Ovary (tissue), 9 donors: ENCODE measurements around the gene EEF1AKMT4. TPM values are rescaled to one million over a fixed set of nuclear protein-coding genes. Genes with fewer than 3 reads are reported as not detected.
A peak's percentile ranks its signal among the peaks of the same experiment; 100 is the strongest.

ENCODE experiments used
- DNase-seq, 5 donors: peaks; one replicate each; pipeline ENCODE4 v3.0.0-alpha.2; 2019 to 2020
- H3K27ac ChIP-seq, 2 donors: fragments of 200-600 bp; one replicate each; pipeline versions ENCODE4 v1.5.1 to v1.8.0; 2019 to 2022
- H3K27me3 ChIP-seq: fragments of 200-600 bp; one replicate; pipeline ENCODE4 v1.8.0; 2022
- H3K36me3 ChIP-seq: fragments of 200-600 bp; sonication (generic); one replicate; pipeline ENCODE4 v1.5.1; 2019
- H3K4me1 ChIP-seq: one replicate; pipeline ENCODE4 v1.8.1; 2013; ENCODE audit warnings: mild to moderate bottlenecking, moderate library complexity; ENCODE audit not compliant: insufficient read depth
- H3K4me3 ChIP-seq: fragments of 200-600 bp; sonication (generic); one replicate; pipeline ENCODE4 v1.5.1; 2017
- H3K9me3 ChIP-seq, 2 donors: fragments of 200-600 bp in 1 of 2; sonication (generic) in 1 of 2; one replicate each; pipeline versions ENCODE4 v1.5.1 to v1.8.1; 2013 to 2019; ENCODE audit warnings: mild to moderate bottlenecking in 1 of 2, moderate library complexity in 1 of 2
- CTCF ChIP-seq, 3 donors: fragments of 450-650 bp in 2 of 3; fragments of 200-600 bp in 1 of 3; IDR thresholded peaks; one replicate each; pipeline versions ENCODE4 v1.5.1 to v1.8.0; 2016 to 2022; ENCODE audit warnings: antibody characterized with exemption in 3 of 3, mild to moderate bottlenecking in 1 of 3
- EP300 ChIP-seq: sonication (generic); formaldehyde crosslinking; IDR thresholded peaks from one replicate; pipeline ENCODE4 v1.6.1; 2017; ENCODE audit warnings: antibody characterized with exemption
- POLR2A ChIP-seq: fragments of 450-650 bp; IDR thresholded peaks from one replicate; pipeline ENCODE4 v1.6.1; 2017; ENCODE audit warnings: antibody characterized with exemption, mild to moderate bottlenecking, moderate library complexity
- WGBS, 3 donors: extraction: QIAGEN DNeasy Blood & Tissue Kit in 1 of 3; methylation state at CpG; one replicate each; pipeline versions ENCODE4 v1.1.5 to v1.1.7; 2013 to 2017; 5-methylcytosine and 5-hydroxymethylcytosine counted together
- intact Hi-C, 4 donors: fragments of 100-400 bp; cut with DNase I; formaldehyde crosslinking; loops; one replicate each; pipeline versions ENCODE4 v1.11.0 to v1.15.1; 2022 to 2023
- polyA plus RNA-seq, 2 donors: library from polyadenylated mRNA; stranded (reverse); fragments of 200-250 nt in 1 of 2; fragments of 350-450 nt in 1 of 2; fragmentation: Illumina TruSeq in 1 of 2; extraction: RNeasy Lipid Tissue Mini Kit (QIAGEN cat#74804) in 1 of 2; gene quantifications; one replicate each; pipeline ENCODE4 v1.2.3, GENCODE V29; 2013 to 2014
- total RNA-seq, 7 donors: library from RNA; depleted of rRNA in 2 of 7; stranded (reverse); fragments of >200 nt in 2 of 7; fragmentation: NEBNext Ultra II Directional in 3 of 7; extraction: Animal tissue kit (Norgen Biotek cat#: 25700) in 3 of 7; gene quantifications; one replicate each; pipeline versions ENCODE4 v1.1.0 to v1.2.4, GENCODE V29; 2016 to 2023
- donor health status: DM: no; HTN: no; CAD: no; lungs with moderate emphysema.
- donor health status: DM: no; HTN: no; CAD: no.
- donor health status: Bipolar disorder and iron deficiency.
- donor health status: DM: yes; HTN: yes; CAD: no.
- donor health status: DM: no; HTN: no; CAD: no.
- donor health status: DM: yes; HTN: yes; CAD: no.

The EEF1AKMT4 gene
- total and polyA plus RNA-seq, 9 donors, result 0.87 to 3.3 (median 2.0) TPM

GRCh38 chr3:184296616-184297015, 47.1 kb downstream of the EEF1AKMT4 start:
- TF ChIP-seq POLR2A, result no peak
- no peak for TF ChIP-seq CTCF (IDR thresholded peaks at IDR 0.05)
- no peak for TF ChIP-seq EP300
- no peak for DNase-seq
- H3K27me3 ChIP-seq, result no peaks in the 10 kb centered on the region
- no peak overlapping the region for H3K4me3 ChIP-seq
- peaks cover 4% of the 10 kb centered on the region for H3K4me1 ChIP-seq
- intact Hi-C loops, result loop anchor here in 1 of 4 donors (10.0 kb wide), 1 partner anchor 218 kb away; no protein-coding TSS in a partner anchor
- no peaks in the 10 kb centered on the region for H3K9me3 ChIP-seq
- no peak overlapping the region for H3K27ac ChIP-seq
- 63 to 66% (median 65%) methylated on average over 7 of the region's 7 CpGs for WGBS, 3 donors
- H3K36me3 ChIP-seq, result no peaks in the 10 kb centered on the region

- peak; percentile 14 for TF ChIP-seq EP300
- peak in 1 of 3 donors; percentile 15 for TF ChIP-seq CTCF (IDR thresholded peaks at IDR 0.05)
- TF ChIP-seq POLR2A, result peak; percentile 75
- H3K4me3 ChIP-seq, result peak within 1 kb of the TSS; percentile 79
- no peaks in the 10 kb centered on the region for H3K36me3 ChIP-seq
- peak within 1 kb of the TSS; percentile 24 to 58 for H3K27ac ChIP-seq
- peak; percentile 98 to 99 (median 99) for DNase-seq
- 0 to 1% (median 0%) methylated on average over 70 to 78 of the region's 78 CpGs for WGBS, 3 donors
- no peaks in the 10 kb centered on the region for H3K27me3 ChIP-seq
- intact Hi-C loops, result loop anchor here in 1 of 4 donors (10.0 kb wide), 1 partner anchor 216 kb away; no protein-coding TSS in a partner anchor
- no peaks in the 10 kb centered on the region for H3K9me3 ChIP-seq
- peaks cover 4% of the 10 kb centered on the region for H3K4me1 ChIP-seq
Measured at GRCh38 chr3:184298759-184299487, 49.5 kb downstream of the EEF1AKMT4 start, which contains the start of gene PSMD2. TSS of gene PSMD2 (plus strand) at chr3:184299241. CDS start at chr3:184299267, 26 bp downstream.

GRCh38 chr3:184299488-184300377, 50.3 kb downstream of the EEF1AKMT4 start:
- TF ChIP-seq POLR2A, result no peak
- Histone ChIP-seq H3K9me3 (no peaks in the 10 kb centered on the region), H3K4me1 (peaks cover 4% of the 10 kb centered on the region), H3K27ac (peak overlapping the region in 1 of 2 donors; percentile 24), H3K27me3 (no peaks in the 10 kb centered on the region), H3K4me3 (peak overlapping the region; percentile 79), H3K36me3 (no peaks in the 10 kb centered on the region)
- DNase-seq, result no peak
- 13 to 15% (median 14%) methylated on average over 29 of the region's 29 CpGs for WGBS, 3 donors
- intact Hi-C loops, result loop anchor here in 1 of 4 donors (10.0 kb wide), 2 partner anchors 55 to 215 kb away; no protein-coding TSS in a partner anchor

- Histone ChIP-seq H3K36me3 (no peaks in the 10 kb centered on the region), H3K27ac (no peak overlapping the region), H3K4me3 (no peak overlapping the region), H3K4me1 (peaks cover 4% of the 10 kb centered on the region), H3K9me3 (no peaks in the 10 kb centered on the region), H3K27me3 (no peaks in the 10 kb centered on the region)
- WGBS, 3 donors, result 59 to 78% (median 68%) methylated on average over 3 of the region's 3 CpGs
- TF ChIP-seq CTCF (IDR thresholded peaks at IDR 0.05), result no peak
- TF ChIP-seq EP300, result no peak
- no peak for TF ChIP-seq POLR2A
- intact Hi-C loops, result loop anchor here in 1 of 4 donors (10.0 kb wide), 1 partner anchor 54 kb away; no protein-coding TSS in a partner anchor
- no peak for DNase-seq
Measured at GRCh38 chr3:184300378-184300720, 50.9 kb downstream of the EEF1AKMT4 start.
